Measurements from ENCODE around the gene BPIFB3. TPM values are rescaled to one million over a fixed set of nuclear protein-coding genes. Genes with fewer than 3 reads are reported as not detected.

Gene BPIFB3
- polyA plus RNA-seq, 1 donor from 2014 or later, result not detected

DNA sequence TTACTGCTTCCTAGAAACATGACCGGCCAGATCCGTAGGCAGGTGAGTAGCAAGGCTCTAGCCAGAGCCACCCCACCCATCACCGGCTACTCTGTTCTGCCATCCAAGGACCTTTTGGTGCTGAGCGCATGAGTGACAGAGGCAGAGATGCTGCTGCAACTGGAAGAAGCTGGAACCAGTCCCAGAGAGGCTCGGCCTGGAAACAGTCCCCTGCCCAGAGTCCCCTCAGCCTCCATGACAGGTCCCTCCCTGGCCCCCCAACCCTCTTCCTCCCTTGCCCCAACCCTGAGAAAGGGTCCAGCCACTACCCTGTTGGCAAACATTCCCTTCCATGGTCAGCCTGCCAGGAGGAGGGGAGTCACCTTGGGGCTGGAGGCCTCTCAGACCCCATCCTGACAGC is 57.6 kb downstream of the BPIFB3 start:
- no peaks in the 10 kb centered on the region for H3K9me2 ChIP-seq (ENCODE audit: insufficient read depth, low read length)
- H2AFZ ChIP-seq (ENCODE audit: low read depth, low read length), result no peak overlapping the region
- no peaks in the 10 kb centered on the region for H3K9me3 ChIP-seq (ENCODE audit: low read length)
- no peaks in the 10 kb centered on the region for H3K79me2 ChIP-seq (replicated peaks; ENCODE audit: insufficient read depth, low read length)
- H3K27ac ChIP-seq (ENCODE audit: low read length), result no peak overlapping the region
- no peaks in the 10 kb centered on the region for H3K36me3 ChIP-seq (ENCODE audit: insufficient read depth, low read length)
- H3K27me3 ChIP-seq (ENCODE audit: insufficient read depth, low read depth, low read length), result no peaks in the 10 kb centered on the region
- H3K4me3 ChIP-seq (ENCODE audit: low read length), result no peak overlapping the region
- H4K20me1 ChIP-seq (ENCODE audit: insufficient read depth), result no peaks in the 10 kb centered on the region
- H3K9ac ChIP-seq (ENCODE audit: low read length), result no peak overlapping the region
- no peak overlapping the region for H3K4me2 ChIP-seq (ENCODE audit: low read length)
- H3F3A ChIP-seq (ENCODE audit: insufficient read depth, low read length, poor library complexity, severe bottlenecking), result no peaks in the 10 kb centered on the region
- TF ChIP-seq, protein P1, sequence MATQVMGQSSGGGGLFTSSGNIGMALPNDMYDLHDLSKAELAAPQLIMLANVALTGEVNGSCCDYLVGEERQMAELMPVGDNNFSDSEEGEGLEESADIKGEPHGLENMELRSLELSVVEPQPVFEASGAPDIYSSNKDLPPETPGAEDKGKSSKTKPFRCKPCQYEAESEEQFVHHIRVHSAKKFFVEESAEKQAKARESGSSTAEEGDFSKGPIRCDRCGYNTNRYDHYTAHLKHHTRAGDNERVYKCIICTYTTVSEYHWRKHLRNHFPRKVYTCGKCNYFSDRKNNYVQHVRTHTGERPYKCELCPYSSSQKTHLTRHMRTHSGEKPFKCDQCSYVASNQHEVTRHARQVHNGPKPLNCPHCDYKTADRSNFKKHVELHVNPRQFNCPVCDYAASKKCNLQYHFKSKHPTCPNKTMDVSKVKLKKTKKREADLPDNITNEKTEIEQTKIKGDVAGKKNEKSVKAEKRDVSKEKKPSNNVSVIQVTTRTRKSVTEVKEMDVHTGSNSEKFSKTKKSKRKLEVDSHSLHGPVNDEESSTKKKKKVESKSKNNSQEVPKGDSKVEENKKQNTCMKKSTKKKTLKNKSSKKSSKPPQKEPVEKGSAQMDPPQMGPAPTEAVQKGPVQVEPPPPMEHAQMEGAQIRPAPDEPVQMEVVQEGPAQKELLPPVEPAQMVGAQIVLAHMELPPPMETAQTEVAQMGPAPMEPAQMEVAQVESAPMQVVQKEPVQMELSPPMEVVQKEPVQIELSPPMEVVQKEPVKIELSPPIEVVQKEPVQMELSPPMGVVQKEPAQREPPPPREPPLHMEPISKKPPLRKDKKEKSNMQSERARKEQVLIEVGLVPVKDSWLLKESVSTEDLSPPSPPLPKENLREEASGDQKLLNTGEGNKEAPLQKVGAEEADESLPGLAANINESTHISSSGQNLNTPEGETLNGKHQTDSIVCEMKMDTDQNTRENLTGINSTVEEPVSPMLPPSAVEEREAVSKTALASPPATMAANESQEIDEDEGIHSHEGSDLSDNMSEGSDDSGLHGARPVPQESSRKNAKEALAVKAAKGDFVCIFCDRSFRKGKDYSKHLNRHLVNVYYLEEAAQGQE (IDR thresholded peaks at IDR 0.05; ENCODE audit: borderline replicate concordance), result no peak
- TF ChIP-seq TAF1 (IDR thresholded peaks at IDR 0.05; ENCODE audit: low read depth) (no peak), SMC3 (conservative IDR thresholded peaks at IDR 0.05; ENCODE audit: poor library complexity) (no peak), EP300 (conservative IDR thresholded peaks at IDR 0.05; ENCODE audit: poor library complexity, severe bottlenecking) (no peak), MXI1 (conservative IDR thresholded peaks at IDR 0.05; ENCODE audit: poor library complexity, severe bottlenecking) (no peak), RAD21 (conservative IDR thresholded peaks at IDR 0.05) (no peak), POLR2AphosphoS5 (IDR thresholded peaks at IDR 0.05) (no peak), EZH2 (IDR thresholded peaks at IDR 0.05; ENCODE audit: borderline replicate concordance, insufficient read depth, low read length, poor library complexity, severe bottlenecking) (no peak)
- TF ChIP-seq, protein P2, sequence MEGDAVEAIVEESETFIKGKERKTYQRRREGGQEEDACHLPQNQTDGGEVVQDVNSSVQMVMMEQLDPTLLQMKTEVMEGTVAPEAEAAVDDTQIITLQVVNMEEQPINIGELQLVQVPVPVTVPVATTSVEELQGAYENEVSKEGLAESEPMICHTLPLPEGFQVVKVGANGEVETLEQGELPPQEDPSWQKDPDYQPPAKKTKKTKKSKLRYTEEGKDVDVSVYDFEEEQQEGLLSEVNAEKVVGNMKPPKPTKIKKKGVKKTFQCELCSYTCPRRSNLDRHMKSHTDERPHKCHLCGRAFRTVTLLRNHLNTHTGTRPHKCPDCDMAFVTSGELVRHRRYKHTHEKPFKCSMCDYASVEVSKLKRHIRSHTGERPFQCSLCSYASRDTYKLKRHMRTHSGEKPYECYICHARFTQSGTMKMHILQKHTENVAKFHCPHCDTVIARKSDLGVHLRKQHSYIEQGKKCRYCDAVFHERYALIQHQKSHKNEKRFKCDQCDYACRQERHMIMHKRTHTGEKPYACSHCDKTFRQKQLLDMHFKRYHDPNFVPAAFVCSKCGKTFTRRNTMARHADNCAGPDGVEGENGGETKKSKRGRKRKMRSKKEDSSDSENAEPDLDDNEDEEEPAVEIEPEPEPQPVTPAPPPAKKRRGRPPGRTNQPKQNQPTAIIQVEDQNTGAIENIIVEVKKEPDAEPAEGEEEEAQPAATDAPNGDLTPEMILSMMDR (IDR thresholded peaks at IDR 0.05; ENCODE audit: poor library complexity, severe bottlenecking), result no peak

DNA sequence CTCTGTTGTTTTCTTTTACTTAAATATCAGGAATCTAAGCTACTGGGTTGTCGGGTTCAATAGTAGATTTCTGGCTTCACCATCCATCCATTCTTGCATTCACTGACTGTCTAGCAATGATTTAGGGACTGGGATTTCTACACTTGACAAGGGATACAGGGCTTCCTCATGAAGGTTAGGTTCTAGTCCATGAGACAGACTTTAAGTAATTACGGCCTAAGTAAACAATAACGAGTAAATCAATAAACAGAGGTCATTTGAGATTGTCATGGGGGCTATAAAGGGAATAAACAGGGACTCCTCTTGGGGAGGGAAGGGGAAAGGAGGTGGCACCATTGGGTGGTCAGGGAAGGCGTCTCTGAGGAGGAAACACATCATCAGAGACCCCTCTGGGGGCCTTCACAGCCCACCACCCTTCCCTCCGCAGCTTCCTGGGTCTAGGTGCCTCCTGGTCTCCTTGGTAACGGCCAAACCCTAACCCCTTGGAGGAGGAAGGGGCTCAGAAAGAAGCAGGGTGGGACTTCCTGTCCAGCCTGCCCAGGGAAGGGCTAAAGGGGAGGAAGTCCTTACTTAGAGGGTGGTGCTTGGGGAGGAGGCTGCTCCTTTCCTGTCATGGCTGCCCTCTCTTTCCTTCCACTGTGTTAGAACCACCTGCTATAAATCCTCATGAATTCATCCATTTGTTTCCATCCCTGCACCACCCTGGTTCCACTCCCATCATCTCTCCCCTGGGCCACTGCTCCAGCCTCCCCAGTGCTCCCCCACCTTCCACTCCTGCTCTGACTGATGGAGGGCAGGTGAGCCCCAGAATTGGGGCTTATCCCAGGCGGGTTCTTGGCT is 59.1 kb downstream of the BPIFB3 start:
- no peaks in the 10 kb centered on the region for H3K9me3 ChIP-seq (ENCODE audit: low read length)
- no peaks in the 10 kb centered on the region for H4K20me1 ChIP-seq (ENCODE audit: insufficient read depth)
- no peaks in the 10 kb centered on the region for H3K79me2 ChIP-seq (replicated peaks; ENCODE audit: insufficient read depth, low read length)
- H3K9me2 ChIP-seq (ENCODE audit: insufficient read depth, low read length), result no peaks in the 10 kb centered on the region
- no peak overlapping the region for H3K27ac ChIP-seq (ENCODE audit: low read length)
- TF ChIP-seq, protein P1 (IDR thresholded peaks at IDR 0.05; ENCODE audit: borderline replicate concordance), result no peak
- no peak for TF ChIP-seq MXI1 (conservative IDR thresholded peaks at IDR 0.05; ENCODE audit: poor library complexity, severe bottlenecking)
- no peak for TF ChIP-seq TAF1 (IDR thresholded peaks at IDR 0.05; ENCODE audit: low read depth)
- TF ChIP-seq, protein P2 (IDR thresholded peaks at IDR 0.05; ENCODE audit: poor library complexity, severe bottlenecking), result no peak
- no peak for TF ChIP-seq POLR2AphosphoS5 (IDR thresholded peaks at IDR 0.05)
- no peak for TF ChIP-seq SMC3 (conservative IDR thresholded peaks at IDR 0.05; ENCODE audit: poor library complexity)
- no peak for TF ChIP-seq EP300 (conservative IDR thresholded peaks at IDR 0.05; ENCODE audit: poor library complexity, severe bottlenecking)
- no peak for TF ChIP-seq RAD21 (conservative IDR thresholded peaks at IDR 0.05)
- TF ChIP-seq EZH2 (IDR thresholded peaks at IDR 0.05; ENCODE audit: borderline replicate concordance, insufficient read depth, low read length, poor library complexity, severe bottlenecking), result no peak
- H3F3A ChIP-seq (ENCODE audit: insufficient read depth, low read length, poor library complexity, severe bottlenecking), result no peaks in the 10 kb centered on the region
- no peak overlapping the region for H2AFZ ChIP-seq (ENCODE audit: low read depth, low read length)
- no peak overlapping the region for H3K4me2 ChIP-seq (ENCODE audit: low read length)
- no peaks in the 10 kb centered on the region for H3K27me3 ChIP-seq (ENCODE audit: insufficient read depth, low read depth, low read length)
- H3K36me3 ChIP-seq (ENCODE audit: insufficient read depth, low read length), result no peaks in the 10 kb centered on the region
- H3K9ac ChIP-seq (ENCODE audit: low read length), result no peak overlapping the region
- H3K4me3 ChIP-seq (ENCODE audit: low read length), result no peak overlapping the region

Data from neural cell (in vitro differentiated cells).